Measurements from ENCODE around the gene RARA. TPM values are rescaled to one million over a fixed set of nuclear protein-coding genes. Genes with fewer than 3 reads are reported as not detected.

RARA gene
- polyA plus RNA-seq, 1 donor from 2014 or later = 6.6 TPM

DNA sequence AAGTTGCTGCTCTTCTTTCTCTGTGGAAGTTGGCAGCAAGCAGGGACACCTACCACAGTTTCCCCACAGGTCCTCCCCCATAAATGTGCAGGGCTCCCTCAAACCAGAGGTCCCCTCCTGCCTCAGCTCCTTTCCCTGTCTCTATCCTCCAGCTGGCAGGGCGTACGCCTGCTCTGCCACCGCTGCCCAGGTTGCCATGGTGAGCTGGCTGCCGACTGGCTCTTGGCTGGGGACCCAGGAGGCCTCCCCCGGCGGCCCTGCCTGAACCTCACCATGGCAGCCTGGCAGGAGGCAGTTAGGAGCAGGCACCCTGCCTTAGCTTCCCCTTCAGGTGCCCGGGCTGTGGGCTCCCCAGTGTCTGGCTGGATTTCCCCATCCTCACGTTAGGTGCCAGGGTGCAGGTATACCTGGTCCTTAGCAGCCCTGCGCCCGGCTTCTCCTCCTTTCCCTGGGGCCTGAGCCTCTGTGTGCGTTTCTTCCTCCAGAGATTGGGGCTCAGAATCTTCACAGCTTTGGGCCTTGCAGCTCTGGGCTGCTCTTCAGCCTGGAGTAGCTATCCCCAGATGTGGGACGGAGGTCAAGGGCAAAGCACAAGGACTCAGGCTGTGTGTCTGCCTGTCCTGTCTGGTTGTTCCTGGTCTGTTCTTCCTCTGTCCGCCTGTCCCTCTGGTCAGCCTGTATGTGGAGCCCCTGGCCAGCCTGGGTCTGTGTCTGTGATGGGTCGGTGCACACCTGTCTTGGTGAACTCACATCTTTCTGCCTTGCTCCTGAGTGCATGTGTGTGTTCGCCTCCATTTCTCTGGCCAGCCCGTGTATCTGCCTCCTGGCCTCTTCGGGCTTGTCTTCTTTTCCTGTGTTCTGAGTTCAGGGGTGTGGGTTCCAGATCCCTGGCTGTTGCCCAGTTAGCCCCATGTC, 39.8 kb downstream of the RARA start:
- Histone ChIP-seq H4K20me1 (ENCODE audit: insufficient read depth) (no peaks in the 10 kb centered on the region), H3K36me3 (ENCODE audit: insufficient read depth, low read length) (no peaks in the 10 kb centered on the region), H3K9ac (ENCODE audit: low read length) (peak overlapping the region; percentile 90), H3K27me3 (ENCODE audit: insufficient read depth, low read depth, low read length) (no peaks in the 10 kb centered on the region), H3F3A (ENCODE audit: insufficient read depth, low read length, poor library complexity, severe bottlenecking) (no peaks in the 10 kb centered on the region), H2AFZ (ENCODE audit: low read depth, low read length) (no peak overlapping the region), H3K9me3 (ENCODE audit: low read length) (no peaks in the 10 kb centered on the region), H3K79me2 (replicated peaks; ENCODE audit: insufficient read depth, low read length) (peaks cover 42% of the 10 kb centered on the region), H3K4me2 (ENCODE audit: low read length) (no peak overlapping the region), H3K27ac (ENCODE audit: low read length) (peak overlapping the region; percentile 99), H3K9me2 (ENCODE audit: insufficient read depth, low read length) (no peaks in the 10 kb centered on the region), H3K4me3 (ENCODE audit: low read length) (peak overlapping the region; percentile 64)
- no peak for TF ChIP-seq EP300 (conservative IDR thresholded peaks at IDR 0.05; ENCODE audit: poor library complexity, severe bottlenecking)
- TF ChIP-seq, protein P1, sequence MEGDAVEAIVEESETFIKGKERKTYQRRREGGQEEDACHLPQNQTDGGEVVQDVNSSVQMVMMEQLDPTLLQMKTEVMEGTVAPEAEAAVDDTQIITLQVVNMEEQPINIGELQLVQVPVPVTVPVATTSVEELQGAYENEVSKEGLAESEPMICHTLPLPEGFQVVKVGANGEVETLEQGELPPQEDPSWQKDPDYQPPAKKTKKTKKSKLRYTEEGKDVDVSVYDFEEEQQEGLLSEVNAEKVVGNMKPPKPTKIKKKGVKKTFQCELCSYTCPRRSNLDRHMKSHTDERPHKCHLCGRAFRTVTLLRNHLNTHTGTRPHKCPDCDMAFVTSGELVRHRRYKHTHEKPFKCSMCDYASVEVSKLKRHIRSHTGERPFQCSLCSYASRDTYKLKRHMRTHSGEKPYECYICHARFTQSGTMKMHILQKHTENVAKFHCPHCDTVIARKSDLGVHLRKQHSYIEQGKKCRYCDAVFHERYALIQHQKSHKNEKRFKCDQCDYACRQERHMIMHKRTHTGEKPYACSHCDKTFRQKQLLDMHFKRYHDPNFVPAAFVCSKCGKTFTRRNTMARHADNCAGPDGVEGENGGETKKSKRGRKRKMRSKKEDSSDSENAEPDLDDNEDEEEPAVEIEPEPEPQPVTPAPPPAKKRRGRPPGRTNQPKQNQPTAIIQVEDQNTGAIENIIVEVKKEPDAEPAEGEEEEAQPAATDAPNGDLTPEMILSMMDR (IDR thresholded peaks at IDR 0.05; ENCODE audit: poor library complexity, severe bottlenecking) = no peak
- no peak for TF ChIP-seq POLR2AphosphoS5 (IDR thresholded peaks at IDR 0.05)
- TF ChIP-seq MXI1 (conservative IDR thresholded peaks at IDR 0.05; ENCODE audit: poor library complexity, severe bottlenecking) = no peak
- TF ChIP-seq, protein P2, sequence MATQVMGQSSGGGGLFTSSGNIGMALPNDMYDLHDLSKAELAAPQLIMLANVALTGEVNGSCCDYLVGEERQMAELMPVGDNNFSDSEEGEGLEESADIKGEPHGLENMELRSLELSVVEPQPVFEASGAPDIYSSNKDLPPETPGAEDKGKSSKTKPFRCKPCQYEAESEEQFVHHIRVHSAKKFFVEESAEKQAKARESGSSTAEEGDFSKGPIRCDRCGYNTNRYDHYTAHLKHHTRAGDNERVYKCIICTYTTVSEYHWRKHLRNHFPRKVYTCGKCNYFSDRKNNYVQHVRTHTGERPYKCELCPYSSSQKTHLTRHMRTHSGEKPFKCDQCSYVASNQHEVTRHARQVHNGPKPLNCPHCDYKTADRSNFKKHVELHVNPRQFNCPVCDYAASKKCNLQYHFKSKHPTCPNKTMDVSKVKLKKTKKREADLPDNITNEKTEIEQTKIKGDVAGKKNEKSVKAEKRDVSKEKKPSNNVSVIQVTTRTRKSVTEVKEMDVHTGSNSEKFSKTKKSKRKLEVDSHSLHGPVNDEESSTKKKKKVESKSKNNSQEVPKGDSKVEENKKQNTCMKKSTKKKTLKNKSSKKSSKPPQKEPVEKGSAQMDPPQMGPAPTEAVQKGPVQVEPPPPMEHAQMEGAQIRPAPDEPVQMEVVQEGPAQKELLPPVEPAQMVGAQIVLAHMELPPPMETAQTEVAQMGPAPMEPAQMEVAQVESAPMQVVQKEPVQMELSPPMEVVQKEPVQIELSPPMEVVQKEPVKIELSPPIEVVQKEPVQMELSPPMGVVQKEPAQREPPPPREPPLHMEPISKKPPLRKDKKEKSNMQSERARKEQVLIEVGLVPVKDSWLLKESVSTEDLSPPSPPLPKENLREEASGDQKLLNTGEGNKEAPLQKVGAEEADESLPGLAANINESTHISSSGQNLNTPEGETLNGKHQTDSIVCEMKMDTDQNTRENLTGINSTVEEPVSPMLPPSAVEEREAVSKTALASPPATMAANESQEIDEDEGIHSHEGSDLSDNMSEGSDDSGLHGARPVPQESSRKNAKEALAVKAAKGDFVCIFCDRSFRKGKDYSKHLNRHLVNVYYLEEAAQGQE (IDR thresholded peaks at IDR 0.05; ENCODE audit: borderline replicate concordance) = no peak
- TF ChIP-seq TAF1 (IDR thresholded peaks at IDR 0.05; ENCODE audit: low read depth) = no peak
- TF ChIP-seq SMC3 (conservative IDR thresholded peaks at IDR 0.05; ENCODE audit: poor library complexity) = no peak
- no peak for TF ChIP-seq EZH2 (IDR thresholded peaks at IDR 0.05; ENCODE audit: borderline replicate concordance, insufficient read depth, low read length, poor library complexity, severe bottlenecking)
- no peak for TF ChIP-seq RAD21 (conservative IDR thresholded peaks at IDR 0.05)

DNA sequence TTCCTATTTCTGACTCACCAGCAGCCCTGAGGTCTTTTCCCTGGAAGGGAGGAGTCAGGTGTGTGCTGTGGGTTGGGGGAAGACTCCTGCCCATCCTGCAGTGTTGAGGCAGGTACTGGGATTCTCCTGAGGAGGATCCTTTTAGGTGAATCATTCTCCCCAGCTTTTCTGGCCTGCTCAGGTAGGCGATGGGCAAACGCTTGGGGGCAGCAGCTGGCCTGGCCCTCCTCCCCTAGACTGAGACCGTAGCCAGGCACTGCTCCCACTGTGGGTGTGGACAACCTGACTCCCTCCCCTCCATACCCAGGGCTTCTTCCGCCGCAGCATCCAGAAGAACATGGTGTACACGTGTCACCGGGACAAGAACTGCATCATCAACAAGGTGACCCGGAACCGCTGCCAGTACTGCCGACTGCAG, 40.5 kb downstream of the RARA start:
- Histone ChIP-seq H3K27ac (ENCODE audit: low read length) (peak overlapping the region; percentile 99), H3K9ac (ENCODE audit: low read length) (peak overlapping the region; percentile 90), H3K79me2 (replicated peaks; ENCODE audit: insufficient read depth, low read length) (peaks cover 36% of the 10 kb centered on the region), H4K20me1 (ENCODE audit: insufficient read depth) (no peaks in the 10 kb centered on the region), H3K27me3 (ENCODE audit: insufficient read depth, low read depth, low read length) (no peaks in the 10 kb centered on the region), H3K9me2 (ENCODE audit: insufficient read depth, low read length) (no peaks in the 10 kb centered on the region), H3K4me2 (ENCODE audit: low read length) (peak overlapping the region; percentile 66), H3F3A (ENCODE audit: insufficient read depth, low read length, poor library complexity, severe bottlenecking) (no peaks in the 10 kb centered on the region), H3K9me3 (ENCODE audit: low read length) (no peaks in the 10 kb centered on the region), H3K36me3 (ENCODE audit: insufficient read depth, low read length) (no peaks in the 10 kb centered on the region), H3K4me3 (ENCODE audit: low read length) (peak overlapping the region; percentile 64), H2AFZ (ENCODE audit: low read depth, low read length) (no peak overlapping the region)
- TF ChIP-seq, protein P2 (IDR thresholded peaks at IDR 0.05; ENCODE audit: borderline replicate concordance) = no peak
- TF ChIP-seq POLR2AphosphoS5 (IDR thresholded peaks at IDR 0.05) = no peak
- TF ChIP-seq MXI1 (conservative IDR thresholded peaks at IDR 0.05; ENCODE audit: poor library complexity, severe bottlenecking) = no peak
- TF ChIP-seq SMC3 (conservative IDR thresholded peaks at IDR 0.05; ENCODE audit: poor library complexity) = no peak
- no peak for TF ChIP-seq RAD21 (conservative IDR thresholded peaks at IDR 0.05)
- TF ChIP-seq EP300 (conservative IDR thresholded peaks at IDR 0.05; ENCODE audit: poor library complexity, severe bottlenecking) = no peak
- TF ChIP-seq TAF1 (IDR thresholded peaks at IDR 0.05; ENCODE audit: low read depth) = no peak
- no peak for TF ChIP-seq EZH2 (IDR thresholded peaks at IDR 0.05; ENCODE audit: borderline replicate concordance, insufficient read depth, low read length, poor library complexity, severe bottlenecking)
- TF ChIP-seq, protein P1 (IDR thresholded peaks at IDR 0.05; ENCODE audit: poor library complexity, severe bottlenecking) = no peak
